Right lobe of liver (tissue), 6 donors: ENCODE measurements around the gene USP19. TPM values are rescaled to one million over a fixed set of nuclear protein-coding genes. Genes with fewer than 3 reads are reported as not detected.
A peak's percentile ranks its signal among the peaks of the same experiment; 100 is the strongest.

Experiments
- ATAC-seq, 4 donors: fragments of 200-7000 bp; cut with Tn5 transposase; one replicate each; pipeline ENCODE4 v1.9.1; 2020; ENCODE audit warnings: mild to moderate bottlenecking in 4 of 4, moderate library complexity in 4 of 4
- DNase-seq, 3 donors: peaks; one replicate each; pipeline ENCODE4 v3.0.0-alpha.2; 2020
- H3K27ac ChIP-seq, 3 donors: fragments of 200-600 bp; one replicate each; pipeline ENCODE4 v1.8.0; 2022
- H3K27me3 ChIP-seq, 2 donors: fragments of 200-600 bp; one replicate each; pipeline ENCODE4 v1.8.0; 2022
- H3K36me3 ChIP-seq, 4 donors: fragments of 200-600 bp; sonication (generic) in 1 of 4; one replicate each; pipeline versions ENCODE4 v1.5.1 to v1.8.0; 2017 to 2022; ENCODE audit warnings: control low read depth in 1 of 4
- H3K4me1 ChIP-seq, 4 donors: fragments of 200-600 bp; sonication (generic) in 1 of 4; one replicate each; pipeline versions ENCODE4 v1.5.1 to v1.8.0; 2017 to 2022; ENCODE audit warnings: control low read depth in 1 of 4
- H3K4me3 ChIP-seq, 3 donors: fragments of 200-600 bp; one replicate each; pipeline ENCODE4 v1.8.0; 2022
- H3K9me3 ChIP-seq, 4 donors: fragments of 200-600 bp; sonication (generic) in 1 of 4; one replicate each; pipeline versions ENCODE4 v1.5.1 to v1.8.0; 2017 to 2022; ENCODE audit warnings: control low read depth in 1 of 4
- CTCF ChIP-seq, 4 donors: fragments of 200-600 bp in 3 of 4; fragments of 450-650 bp in 1 of 4; IDR thresholded peaks; one replicate each; pipeline versions ENCODE4 v1.5.1 to v1.8.0; 2016 to 2022; ENCODE audit warnings: antibody characterized with exemption in 4 of 4, mild to moderate bottlenecking in 2 of 4
- POLR2A ChIP-seq: fragments of 450-650 bp; IDR thresholded peaks from one replicate; pipeline ENCODE4 v1.6.1; 2017; ENCODE audit warnings: antibody characterized with exemption, mild to moderate bottlenecking
- WGBS: methylation state at CpG from one replicate; pipeline ENCODE4 v1.1.6; 2018; ENCODE audit warnings: low coverage, low lambda C conversion rate; ENCODE audit not compliant: insufficient coverage; ENCODE audit errors: missing lambda C conversion rate; 5-methylcytosine and 5-hydroxymethylcytosine counted together
- intact Hi-C, 2 donors: fragments of 100-400 bp; cut with DNase I; formaldehyde crosslinking; loops; one replicate each; pipeline versions ENCODE4 v1.11.2 to v1.14.1; 2022
- total RNA-seq, 6 experiments: library from RNA; depleted of rRNA in 2 of 6; stranded (reverse); fragments of >200 nt in 2 of 6; fragmentation: NEBNext Ultra II Directional in 3 of 6; extraction: Animal tissue kit (Norgen Biotek cat#: 25700) in 3 of 6; gene quantifications; one replicate each; pipeline versions ENCODE4 v1.1.0 to v1.2.4, GENCODE V29; 2016 to 2023
- donor health status: DM: no; HTN: yes; CAD: no.
- donor health status: DM: no; HTN: no; CAD: no.
- donor health status: DM: no; HTN: no; CAD: no.
- donor health status: DM: no; HTN: yes; CAD: no.
- donor health status: DM: no; HTN: yes; CAD: no.

The USP19 gene
- total RNA-seq, 6 experiments from 2014 or later = 28.0 to 39.0 (median 34.1) TPM

GRCh38 chr3:49161197-49161596 lies 40.6 kb upstream of the USP19 start:
- intact Hi-C loops = no loop called here

GRCh38 chr3:49158792-49159191 lies 38.2 kb upstream of the USP19 start:
- no peaks in the 10 kb centered on the region for H3K9me3 ChIP-seq
- no peaks in the 10 kb centered on the region for H3K4me1 ChIP-seq
- no peak overlapping the region for H3K4me3 ChIP-seq
- ATAC-seq (peak in 2 of 4 donors; percentile 5 to 19), DNase-seq (no peak)
- no peaks in the 10 kb centered on the region for H3K27me3 ChIP-seq
- no peak for TF ChIP-seq CTCF (IDR thresholded peaks at IDR 0.05)
- TF ChIP-seq POLR2A = no peak
- 54% methylated on average over 2 of the region's 2 CpGs for WGBS
- peaks cover 0 to 11% (median 5%) of the 10 kb centered on the region in 4 donors for H3K36me3 ChIP-seq
- no peak overlapping the region for H3K27ac ChIP-seq
- intact Hi-C loops = no loop called here

More at GRCh38 chr3:49161197-49161596, 40.6 kb upstream of the USP19 start:
- H3K36me3 ChIP-seq = peaks cover 0 to 13% (median 7%) of the 10 kb centered on the region in 4 donors
- TF ChIP-seq CTCF (IDR thresholded peaks at IDR 0.05) (no peak), POLR2A (no peak)
- WGBS = 100% methylated on average over 1 of the region's 2 CpGs
- no peaks in the 10 kb centered on the region for H3K9me3 ChIP-seq
- no peaks in the 10 kb centered on the region for H3K27me3 ChIP-seq
- no peak overlapping the region for H3K27ac ChIP-seq
- DNase-seq (no peak), ATAC-seq (no peak)
- no peak overlapping the region for H3K4me3 ChIP-seq
- H3K4me1 ChIP-seq = peaks cover 0 to 8% (median 3%) of the 10 kb centered on the region in 4 donors

DNA sequence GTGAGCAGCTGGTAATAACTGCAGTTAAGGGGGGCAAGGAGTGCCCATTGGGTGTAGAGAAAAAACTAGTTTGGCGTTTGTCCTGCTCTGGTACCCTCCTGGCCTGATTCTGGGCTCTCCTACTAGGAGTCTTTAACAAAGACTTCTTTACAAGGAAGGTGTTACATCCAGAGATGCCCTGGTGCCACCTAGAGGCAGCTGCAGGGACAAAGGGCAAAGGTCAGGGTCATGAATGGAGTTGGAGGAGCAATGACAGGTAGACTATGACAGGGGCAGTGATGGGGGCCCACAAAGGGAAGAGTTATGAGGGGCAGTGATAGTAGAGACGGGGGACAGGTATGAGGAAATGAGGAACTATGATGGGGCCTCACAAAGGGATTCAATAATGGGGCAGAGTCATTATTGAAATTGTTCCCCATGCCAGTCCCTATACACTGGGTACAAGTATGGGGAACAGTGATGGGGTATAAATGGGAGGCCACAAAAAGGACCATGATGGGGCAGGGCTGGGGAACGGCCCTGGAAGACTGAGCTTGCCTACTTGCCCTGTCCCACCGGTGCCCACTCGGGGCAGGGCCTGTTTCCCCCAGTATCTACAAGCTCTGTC lies 37.6 kb upstream of the USP19 start:
- intact Hi-C loops = no loop called here
- Histone ChIP-seq H3K36me3 (peaks cover 0 to 5% (median 2%) of the 10 kb centered on the region in 4 donors), H3K4me3 (no peak overlapping the region), H3K4me1 (no peaks in the 10 kb centered on the region), H3K9me3 (no peaks in the 10 kb centered on the region), H3K27me3 (no peaks in the 10 kb centered on the region), H3K27ac (no peak overlapping the region)
- 25% methylated on average over 1 of the region's 5 CpGs for WGBS
- ATAC-seq (peak; percentile 78 to 92 (median 84)), DNase-seq (peak in 2 of 3 donors; percentile 45 to 69)
- TF ChIP-seq POLR2A (no peak), CTCF (IDR thresholded peaks at IDR 0.05) (peak; percentile 43 to 62 (median 52))

DNA sequence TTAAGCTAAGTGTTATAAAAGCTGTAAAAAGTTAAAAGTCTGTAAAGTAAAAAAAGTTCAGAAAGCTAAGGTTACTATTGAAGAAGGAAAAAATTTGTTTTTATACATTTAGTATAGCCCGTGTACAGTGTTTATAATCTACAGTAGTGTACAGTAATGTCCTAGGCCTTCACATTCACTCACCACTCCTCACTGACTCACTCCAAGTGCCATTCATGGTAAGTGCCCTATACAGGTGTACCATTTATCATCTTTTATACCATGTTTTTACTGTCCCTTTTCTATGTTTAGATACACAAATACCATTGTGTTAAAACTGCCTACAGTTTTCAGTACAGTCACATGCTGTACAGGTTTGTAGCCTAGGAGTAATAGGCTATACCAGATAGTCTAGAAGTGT lies 36.7 kb upstream of the USP19 start:
- H3K27ac ChIP-seq = no peak overlapping the region
- DNase-seq (no peak), ATAC-seq (no peak)
- WGBS = 75% methylated on average over 1 of the region's 1 CpG
- H3K9me3 ChIP-seq = no peaks in the 10 kb centered on the region
- H3K36me3 ChIP-seq = no peaks in the 10 kb centered on the region
- no peaks in the 10 kb centered on the region for H3K4me1 ChIP-seq
- intact Hi-C loops = no loop called here
- H3K27me3 ChIP-seq = no peaks in the 10 kb centered on the region
- TF ChIP-seq CTCF (IDR thresholded peaks at IDR 0.05) = no peak
- no peak for TF ChIP-seq POLR2A
- no peak overlapping the region for H3K4me3 ChIP-seq
